ENCODE measurements around the gene LRRK1.

LRRK1 gene

DNA sequence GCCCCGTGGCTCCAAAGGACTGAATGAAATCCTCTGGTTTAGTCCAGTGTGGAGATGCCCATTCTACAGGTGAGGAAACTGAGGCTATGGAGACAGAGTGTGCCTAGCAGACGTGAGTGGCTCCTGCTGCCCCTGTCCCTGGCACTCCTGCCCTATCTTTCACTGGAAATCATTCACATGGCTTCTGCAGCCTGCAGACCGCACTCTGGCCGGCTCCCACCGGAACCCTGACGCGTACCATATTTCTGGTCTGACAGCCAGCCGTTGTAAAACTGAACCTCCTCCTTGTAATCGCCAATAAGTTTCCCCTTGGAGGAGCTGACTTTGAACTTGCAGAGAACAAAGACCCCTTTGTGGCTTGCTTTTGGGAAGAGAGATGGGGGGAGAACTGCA is 196.2 kb downstream of the LRRK1 start:
- Histone ChIP-seq H3K4me2 (ENCODE audit: low read length) (no peak overlapping the region), H3K4me3 (ENCODE audit: low read length) (no peak overlapping the region), H3K9me3 (ENCODE audit: control insufficient read depth, insufficient read depth, low read length) (no peaks in the 10 kb centered on the region)

GRCh38 chr15:101115786-101116680 is 196.9 kb downstream of the LRRK1 start:
- Histone ChIP-seq H3F3A (ENCODE audit: control insufficient read depth, insufficient read depth) (no peaks in the 10 kb centered on the region), H3K27ac (ENCODE audit: low read depth, low read length) (no peak overlapping the region), H3K9me2 (replicated peaks; ENCODE audit: control insufficient read depth, low read length) (no peaks in the 10 kb centered on the region)

More for the DNA sequence above, 196.2 kb downstream of the LRRK1 start:
- Histone ChIP-seq H3K79me2 (ENCODE audit: control insufficient read depth, low read length) (no peaks in the 10 kb centered on the region), H3K27me3 (ENCODE audit: control insufficient read depth, low read length) (no peaks in the 10 kb centered on the region), H3K4me1 (ENCODE audit: control insufficient read depth, low read length) (peaks cover 13% of the 10 kb centered on the region), H4K20me1 (ENCODE audit: control insufficient read depth, insufficient read depth, low read depth, low read length) (no peaks in the 10 kb centered on the region), H3K27ac (ENCODE audit: low read depth, low read length) (no peak overlapping the region), H3K9me2 (replicated peaks; ENCODE audit: control insufficient read depth, low read length) (no peaks in the 10 kb centered on the region), H3K36me3 (ENCODE audit: control insufficient read depth, low read length) (no peaks in the 10 kb centered on the region), H3F3A (ENCODE audit: control insufficient read depth, insufficient read depth) (no peaks in the 10 kb centered on the region)
- TF ChIP-seq, protein P1, sequence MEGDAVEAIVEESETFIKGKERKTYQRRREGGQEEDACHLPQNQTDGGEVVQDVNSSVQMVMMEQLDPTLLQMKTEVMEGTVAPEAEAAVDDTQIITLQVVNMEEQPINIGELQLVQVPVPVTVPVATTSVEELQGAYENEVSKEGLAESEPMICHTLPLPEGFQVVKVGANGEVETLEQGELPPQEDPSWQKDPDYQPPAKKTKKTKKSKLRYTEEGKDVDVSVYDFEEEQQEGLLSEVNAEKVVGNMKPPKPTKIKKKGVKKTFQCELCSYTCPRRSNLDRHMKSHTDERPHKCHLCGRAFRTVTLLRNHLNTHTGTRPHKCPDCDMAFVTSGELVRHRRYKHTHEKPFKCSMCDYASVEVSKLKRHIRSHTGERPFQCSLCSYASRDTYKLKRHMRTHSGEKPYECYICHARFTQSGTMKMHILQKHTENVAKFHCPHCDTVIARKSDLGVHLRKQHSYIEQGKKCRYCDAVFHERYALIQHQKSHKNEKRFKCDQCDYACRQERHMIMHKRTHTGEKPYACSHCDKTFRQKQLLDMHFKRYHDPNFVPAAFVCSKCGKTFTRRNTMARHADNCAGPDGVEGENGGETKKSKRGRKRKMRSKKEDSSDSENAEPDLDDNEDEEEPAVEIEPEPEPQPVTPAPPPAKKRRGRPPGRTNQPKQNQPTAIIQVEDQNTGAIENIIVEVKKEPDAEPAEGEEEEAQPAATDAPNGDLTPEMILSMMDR (IDR thresholded peaks at IDR 0.05; ENCODE audit: low read depth, low read length, poor library complexity, severe bottlenecking) = no peak
- TF ChIP-seq EZH2phosphoT487 (IDR thresholded peaks at IDR 0.05; ENCODE audit: borderline replicate concordance, low read length) = no peak

DNA sequence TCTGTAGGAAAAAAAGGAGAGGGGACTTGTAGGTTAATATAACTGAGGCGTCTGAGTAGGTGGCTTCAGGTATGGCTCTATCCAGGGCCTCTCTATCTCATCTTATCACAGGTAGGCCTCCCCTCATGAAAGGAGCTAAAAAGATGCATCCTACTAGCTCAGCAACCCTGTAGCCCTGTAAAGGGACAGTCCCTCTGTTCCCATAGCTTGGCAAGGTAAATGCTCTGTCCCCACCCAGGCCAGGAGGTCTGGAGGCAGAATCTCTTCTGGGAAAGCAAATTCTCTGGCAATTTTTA is 197.5 kb downstream of the LRRK1 start:
- Histone ChIP-seq H3K4me1 (ENCODE audit: control insufficient read depth, low read length) (peaks cover 25% of the 10 kb centered on the region), H3K27me3 (ENCODE audit: control insufficient read depth, low read length) (no peaks in the 10 kb centered on the region; the same call in 1 of the 2 replicates), H3K36me3 (ENCODE audit: control insufficient read depth, low read length) (no peaks in the 10 kb centered on the region), H3F3A (ENCODE audit: control insufficient read depth, insufficient read depth) (no peaks in the 10 kb centered on the region), H3K9me3 (ENCODE audit: control insufficient read depth, insufficient read depth, low read length) (no peaks in the 10 kb centered on the region), H3K9me2 (replicated peaks; ENCODE audit: control insufficient read depth, low read length) (no peaks in the 10 kb centered on the region), H4K20me1 (ENCODE audit: control insufficient read depth, insufficient read depth, low read depth, low read length) (no peaks in the 10 kb centered on the region), H3K27ac (ENCODE audit: low read depth, low read length) (no peak overlapping the region), H3K4me2 (ENCODE audit: low read length) (no peak overlapping the region), H3K79me2 (ENCODE audit: control insufficient read depth, low read length) (no peaks in the 10 kb centered on the region), H3K4me3 (ENCODE audit: low read length) (no peak overlapping the region)
- TF ChIP-seq, protein P1 (IDR thresholded peaks at IDR 0.05; ENCODE audit: low read depth, low read length, poor library complexity, severe bottlenecking) = no peak
- TF ChIP-seq EZH2phosphoT487 (IDR thresholded peaks at IDR 0.05; ENCODE audit: borderline replicate concordance, low read length) = no peak

More at GRCh38 chr15:101115786-101116680, 196.9 kb downstream of the LRRK1 start:
- Histone ChIP-seq H3K4me2 (ENCODE audit: low read length) (no peak overlapping the region), H4K20me1 (ENCODE audit: control insufficient read depth, insufficient read depth, low read depth, low read length) (no peaks in the 10 kb centered on the region), H3K4me1 (ENCODE audit: control insufficient read depth, low read length) (peaks cover 19% of the 10 kb centered on the region), H3K4me3 (ENCODE audit: low read length) (no peak overlapping the region), H3K9me3 (ENCODE audit: control insufficient read depth, insufficient read depth, low read length) (no peaks in the 10 kb centered on the region), H3K79me2 (ENCODE audit: control insufficient read depth, low read length) (no peaks in the 10 kb centered on the region), H3K36me3 (ENCODE audit: control insufficient read depth, low read length) (no peaks in the 10 kb centered on the region), H3K27me3 (ENCODE audit: control insufficient read depth, low read length) (no peaks in the 10 kb centered on the region)
- TF ChIP-seq, protein P1 (IDR thresholded peaks at IDR 0.05; ENCODE audit: low read depth, low read length, poor library complexity, severe bottlenecking) = no peak
- no peak for TF ChIP-seq EZH2phosphoT487 (IDR thresholded peaks at IDR 0.05; ENCODE audit: borderline replicate concordance, low read length)

Data from DOHH2 (cell line).